Pancreas (tissue), 10 donors: ENCODE data around the gene HIP1R. TPM values are rescaled to one million over a fixed set of nuclear protein-coding genes. Genes with fewer than 3 reads are reported as not detected.

Experiments used
- ATAC-seq, 4 donors: fragments of 200-7000 bp; cut with Tn5 transposase; one replicate each; pipeline versions ENCODE4 v1.8.0 to v1.9.1; 2020; ENCODE audit warnings: mild to moderate bottlenecking in 4 of 4, moderate library complexity in 4 of 4
- DNase-seq, 6 donors: peaks; one replicate each; pipeline ENCODE4 v3.0.0-alpha.2; 2020
- FAIRE-seq: peaks from 2 replicates; lab custom pipeline; 2012; peaks lifted over from hg19 to GRCh38; lab: Jason Lieb, UNC
- H3K27ac ChIP-seq, 4 donors: fragments of 200-600 bp; sonication (generic); 1 replicate in 3 of 4; 2 replicates in 1 of 4; pipeline versions ENCODE4 v1.5.0 to v1.8.0; 2020
- H3K27me3 ChIP-seq, 4 donors: fragments of 200-600 bp; one replicate each; pipeline ENCODE4 v1.8.0; 2021
- H3K36me3 ChIP-seq, 3 donors: fragments of 200-600 bp; sonication (generic) in 1 of 3; one replicate each; pipeline versions ENCODE4 v1.5.0 to v1.8.0; 2020 to 2021
- H3K4me1 ChIP-seq, 3 donors: fragments of 200-600 bp; one replicate each; pipeline ENCODE4 v1.8.0; 2021
- H3K4me3 ChIP-seq, 4 donors: fragments of 200-600 bp; sonication (generic) in 2 of 4; one replicate each; pipeline versions ENCODE4 v1.5.0 to v1.8.0; 2020 to 2021
- H3K9me3 ChIP-seq, 4 donors: fragments of 200-600 bp; one replicate each; pipeline ENCODE4 v1.8.0; 2021
- WGBS, 2 donors: extraction: QIAGEN DNeasy Blood & Tissue Kit; methylation state at CpG; one replicate each; pipeline ENCODE4 v1.1.7; 2013; 5-methylcytosine and 5-hydroxymethylcytosine counted together
- intact Hi-C, 3 donors: fragments of 100-400 bp; cut with DNase I; formaldehyde crosslinking; loops; one replicate each; pipeline versions ENCODE4 v1.11.1 to v1.14.2; 2022
- polyA plus RNA-seq, 2 donors: library from polyadenylated mRNA; stranded (reverse); fragments of 200-250 nt; gene quantifications; one replicate each; pipeline ENCODE4 v1.2.3, GENCODE V29; 2013
- total RNA-seq, 6 donors: library from RNA; stranded (reverse); fragmentation: NEBNext Ultra II Directional in 4 of 6; extraction: Animal tissue kit (Norgen Biotek cat#: 25700) in 4 of 6; gene quantifications; one replicate each; pipeline versions ENCODE4 v1.2.1 to v1.2.4, GENCODE V29; 2021 to 2023
- TF ChIP-seq, protein P1 (sequence below), 4 donors: fragments of 200-600 bp; sonication (generic) in 3 of 4; IDR thresholded peaks; one replicate each; pipeline versions ENCODE4 v1.5.0 to v1.8.0; 2021; ENCODE audit warnings: antibody characterized with exemption in 4 of 4
- donor health status: healthy with polysubstance abuse.
- donor health status: DM: no; HTN: no; CAD: no; lungs with moderate emphysema.
- donor health status: DM: no; HTN: no; CAD: no.
- donor health status: control.
- donor health status: control.
- donor health status: Bipolar disorder and iron deficiency.
- donor health status: DM: yes; HTN: yes; CAD: no.
- donor health status: DM: no; HTN: no; CAD: no.
- donor health status: DM: no; HTN: no; CAD: no.
- donor health status: DM: yes; HTN: yes; CAD: no.

Gene HIP1R
- total and polyA plus RNA-seq, 8 donors, result 41.0 to 206 (median 50.8) TPM

DNA sequence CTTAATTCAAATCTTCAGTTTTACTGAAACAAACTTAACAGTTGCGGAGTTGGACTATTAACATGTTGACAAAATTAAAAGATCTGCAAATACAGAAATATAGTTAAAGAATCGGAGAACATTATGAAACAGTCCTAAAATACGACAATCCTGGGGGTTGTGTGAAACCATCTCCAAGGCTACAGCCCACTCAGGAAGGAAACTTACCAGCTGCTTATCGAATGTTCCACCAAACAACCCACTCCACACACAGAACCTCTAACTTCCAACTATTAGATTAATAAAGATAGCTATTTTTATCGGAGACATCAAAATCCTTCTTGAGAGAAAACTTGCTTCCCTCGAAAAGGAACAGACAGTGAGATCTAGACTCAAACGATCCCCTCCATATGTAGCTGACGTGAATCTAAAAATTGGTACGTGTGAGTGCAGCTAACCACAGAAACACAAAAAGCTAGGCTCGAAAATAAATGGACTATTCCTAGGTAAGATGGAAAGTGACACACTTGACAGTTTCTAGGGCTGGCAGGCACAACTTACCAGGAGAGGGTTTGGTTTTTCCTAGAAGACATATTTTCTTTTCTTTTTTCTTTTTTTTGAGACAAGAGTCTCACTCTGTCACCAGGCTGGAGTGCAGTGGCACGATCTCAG lies 47.8 kb downstream of the HIP1R start:
- WGBS, 2 donors, result 81 to 83% methylated on average over 11 of the region's 11 CpGs
- no peak for DNase-seq
- H3K27ac ChIP-seq, result no peak overlapping the region
- H3K4me1 ChIP-seq, result peaks cover 16 to 44% (median 41%) of the 10 kb centered on the region in 3 donors
- FAIRE-seq, result no peak
- no peaks in the 10 kb centered on the region for H3K9me3 ChIP-seq
- H3K36me3 ChIP-seq, result no peaks in the 10 kb centered on the region
- H3K4me3 ChIP-seq, result no peak overlapping the region
- intact Hi-C loops, result no loop called here
- TF ChIP-seq, protein P1, sequence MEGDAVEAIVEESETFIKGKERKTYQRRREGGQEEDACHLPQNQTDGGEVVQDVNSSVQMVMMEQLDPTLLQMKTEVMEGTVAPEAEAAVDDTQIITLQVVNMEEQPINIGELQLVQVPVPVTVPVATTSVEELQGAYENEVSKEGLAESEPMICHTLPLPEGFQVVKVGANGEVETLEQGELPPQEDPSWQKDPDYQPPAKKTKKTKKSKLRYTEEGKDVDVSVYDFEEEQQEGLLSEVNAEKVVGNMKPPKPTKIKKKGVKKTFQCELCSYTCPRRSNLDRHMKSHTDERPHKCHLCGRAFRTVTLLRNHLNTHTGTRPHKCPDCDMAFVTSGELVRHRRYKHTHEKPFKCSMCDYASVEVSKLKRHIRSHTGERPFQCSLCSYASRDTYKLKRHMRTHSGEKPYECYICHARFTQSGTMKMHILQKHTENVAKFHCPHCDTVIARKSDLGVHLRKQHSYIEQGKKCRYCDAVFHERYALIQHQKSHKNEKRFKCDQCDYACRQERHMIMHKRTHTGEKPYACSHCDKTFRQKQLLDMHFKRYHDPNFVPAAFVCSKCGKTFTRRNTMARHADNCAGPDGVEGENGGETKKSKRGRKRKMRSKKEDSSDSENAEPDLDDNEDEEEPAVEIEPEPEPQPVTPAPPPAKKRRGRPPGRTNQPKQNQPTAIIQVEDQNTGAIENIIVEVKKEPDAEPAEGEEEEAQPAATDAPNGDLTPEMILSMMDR (IDR thresholded peaks at IDR 0.05), result no peak
- no peak for ATAC-seq
- H3K27me3 ChIP-seq, result no peaks in the 10 kb centered on the region

DNA sequence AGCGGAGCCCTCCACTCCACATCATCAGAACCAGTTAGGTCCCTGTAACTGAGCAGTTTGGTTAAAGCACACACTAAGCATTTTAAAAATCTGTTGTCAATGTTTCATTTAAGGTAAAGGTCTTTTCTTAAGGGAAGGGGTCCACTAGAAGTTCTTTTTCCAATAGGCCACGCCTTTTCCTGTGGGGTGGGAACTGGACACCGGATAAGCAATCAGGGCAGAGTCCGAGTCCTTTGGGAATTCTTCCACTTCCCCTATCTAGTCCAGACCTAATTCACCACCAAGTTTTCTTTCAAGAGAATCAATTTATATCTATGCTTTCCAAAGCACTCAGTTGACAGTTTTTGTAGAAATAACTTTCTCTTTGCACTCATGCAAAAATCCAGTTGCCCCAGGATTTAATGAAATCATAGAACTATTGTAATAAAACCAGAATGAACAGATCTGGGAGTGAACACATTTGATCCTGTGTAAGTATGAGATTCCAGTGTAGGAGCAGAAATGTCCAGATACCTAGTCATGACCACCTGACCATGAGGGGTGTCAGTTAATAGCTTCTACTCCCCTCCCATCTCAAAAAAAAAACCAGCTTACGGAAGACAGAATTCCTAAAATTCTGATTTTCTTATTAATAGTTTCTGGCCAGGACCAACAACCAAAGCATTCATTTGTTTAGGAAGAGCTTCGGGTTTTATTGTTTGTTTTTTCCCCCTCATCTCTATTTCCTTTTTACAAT lies 49.0 kb downstream of the HIP1R start:
- Histone ChIP-seq H3K4me3 (no peak overlapping the region), H3K27me3 (no peaks in the 10 kb centered on the region), H3K9me3 (no peaks in the 10 kb centered on the region), H3K4me1 (peaks cover 23 to 49% (median 49%) of the 10 kb centered on the region in 3 donors), H3K36me3 (no peaks in the 10 kb centered on the region), H3K27ac (peak overlapping the region in 2 of 4 donors; percentile 3 to 14)
- WGBS, 2 donors, result 58 to 62% methylated on average over 6 of the region's 6 CpGs
- no peak for DNase-seq
- intact Hi-C loops, result no loop called here
- TF ChIP-seq, protein P1 (IDR thresholded peaks at IDR 0.05), result no peak
- no peak for ATAC-seq
- no peak for FAIRE-seq

DNA sequence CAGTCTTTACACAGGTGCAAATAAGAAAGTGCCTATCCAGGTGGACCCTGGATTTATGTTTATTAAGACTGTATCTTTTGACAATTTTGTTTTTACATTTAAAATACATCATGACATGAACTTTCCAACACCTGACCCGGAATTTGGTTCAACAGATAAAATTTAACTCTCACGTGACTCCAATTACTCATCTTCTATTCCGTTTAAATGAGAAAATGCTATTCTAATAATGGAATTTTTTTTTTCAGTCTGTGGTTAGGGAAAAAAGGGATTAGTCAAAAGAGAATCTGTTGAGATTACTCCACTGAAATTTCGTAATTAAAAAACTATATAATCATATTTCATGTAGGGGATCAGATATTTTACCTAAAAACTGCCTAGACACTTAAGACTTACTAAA lies 49.6 kb downstream of the HIP1R start:
- no peaks in the 10 kb centered on the region for H3K36me3 ChIP-seq
- WGBS, 2 donors, result 43 to 59% methylated on average over 4 of the region's 4 CpGs
- intact Hi-C loops, result no loop called here
- TF ChIP-seq, protein P1 (IDR thresholded peaks at IDR 0.05), result no peak
- peaks cover 24 to 53% (median 50%) of the 10 kb centered on the region in 3 donors for H3K4me1 ChIP-seq
- no peaks in the 10 kb centered on the region for H3K9me3 ChIP-seq
- FAIRE-seq (no peak), DNase-seq (no peak), ATAC-seq (no peak)
- H3K27me3 ChIP-seq, result no peaks in the 10 kb centered on the region
- H3K27ac ChIP-seq, result peak overlapping the region in 2 of 4 donors; percentile 3 to 14
- no peak overlapping the region for H3K4me3 ChIP-seq

DNA sequence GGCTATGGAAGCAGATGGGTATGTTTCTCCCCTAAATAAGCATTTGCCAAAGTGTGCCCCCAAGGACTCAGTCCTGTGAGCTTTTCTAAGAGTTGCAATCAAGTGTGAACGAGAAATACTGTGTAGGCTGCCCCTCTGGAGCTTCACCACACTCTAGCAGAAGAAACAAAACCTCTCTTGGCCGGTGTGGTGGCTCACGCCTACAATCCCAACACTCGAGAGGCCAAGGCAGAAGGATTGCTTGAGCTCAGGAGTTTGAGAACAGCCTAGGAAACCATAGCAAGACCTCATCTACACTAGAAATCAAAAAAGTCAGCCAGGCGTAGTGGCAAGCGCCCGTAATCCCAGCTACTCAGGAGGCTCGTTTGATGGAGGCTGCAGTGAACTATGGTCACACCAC lies 50.9 kb downstream of the HIP1R start:
- no peak for DNase-seq
- H3K4me1 ChIP-seq, result peaks cover 32 to 62% (median 58%) of the 10 kb centered on the region in 3 donors
- FAIRE-seq, result no peak
- H3K9me3 ChIP-seq, result no peaks in the 10 kb centered on the region
- ATAC-seq, result no peak
- intact Hi-C loops, result no loop called here
- peak overlapping the region in 3 of 4 donors; percentile 2 to 96 (median 94) for H3K27ac ChIP-seq
- TF ChIP-seq, protein P1 (IDR thresholded peaks at IDR 0.05), result no peak
- no peaks in the 10 kb centered on the region for H3K36me3 ChIP-seq
- no peak overlapping the region for H3K4me3 ChIP-seq
- 94% methylated on average over 8 of the region's 8 CpGs for WGBS, 2 donors
- no peaks in the 10 kb centered on the region for H3K27me3 ChIP-seq
